H1 (cell line): ENCODE results near the gene PEX14.

Experiments used
- EP300 ChIP-seq, 2 experiments: IDR thresholded peaks; 1 replicate in 1 of 2; 2 replicates in 1 of 2; pipeline ENCODE4 v1.6.1; 2011 to 2012; ENCODE audit warnings: low read depth in 2 of 2, low read length in 2 of 2, mild to moderate bottlenecking in 2 of 2, borderline replicate concordance in 1 of 2, inconsistent platforms in 1 of 2, moderate library complexity in 1 of 2
- EZH2 ChIP-seq: fragments of 200-600 bp; sonication (generic); IDR thresholded peaks from 2 replicates; pipeline ENCODE4 v1.7.1; 2012; ENCODE audit warnings: low read depth, mild to moderate bottlenecking, moderate library complexity, low read length, inconsistent platforms; ENCODE audit not compliant: severe bottlenecking
- HDAC2 ChIP-seq, 2 experiments: fragments of 300-600 bp in 1 of 2; sonication (generic) in 1 of 2; IDR thresholded peaks; 2 replicates each; pipeline ENCODE4 v1.6.1; 2011 to 2012; ENCODE audit warnings: low read depth in 2 of 2, low read length in 2 of 2, mild to moderate bottlenecking in 2 of 2, moderate library complexity in 2 of 2, borderline replicate concordance in 1 of 2, inconsistent platforms in 1 of 2
- TF ChIP-seq, protein P1 (sequence below), 3 experiments: IDR thresholded peaks; 1 replicate in 2 of 3; 2 replicates in 1 of 3; pipeline versions ENCODE4 v1.5.1 to v1.6.1; 2011; ENCODE audit warnings: low read length in 3 of 3, mild to moderate bottlenecking in 3 of 3, inconsistent platforms in 2 of 3, low read depth in 1 of 3, moderate library complexity in 1 of 3; ENCODE audit not compliant: insufficient read depth in 1 of 3; ENCODE audit errors: control extremely low read depth in 1 of 3

DNA sequence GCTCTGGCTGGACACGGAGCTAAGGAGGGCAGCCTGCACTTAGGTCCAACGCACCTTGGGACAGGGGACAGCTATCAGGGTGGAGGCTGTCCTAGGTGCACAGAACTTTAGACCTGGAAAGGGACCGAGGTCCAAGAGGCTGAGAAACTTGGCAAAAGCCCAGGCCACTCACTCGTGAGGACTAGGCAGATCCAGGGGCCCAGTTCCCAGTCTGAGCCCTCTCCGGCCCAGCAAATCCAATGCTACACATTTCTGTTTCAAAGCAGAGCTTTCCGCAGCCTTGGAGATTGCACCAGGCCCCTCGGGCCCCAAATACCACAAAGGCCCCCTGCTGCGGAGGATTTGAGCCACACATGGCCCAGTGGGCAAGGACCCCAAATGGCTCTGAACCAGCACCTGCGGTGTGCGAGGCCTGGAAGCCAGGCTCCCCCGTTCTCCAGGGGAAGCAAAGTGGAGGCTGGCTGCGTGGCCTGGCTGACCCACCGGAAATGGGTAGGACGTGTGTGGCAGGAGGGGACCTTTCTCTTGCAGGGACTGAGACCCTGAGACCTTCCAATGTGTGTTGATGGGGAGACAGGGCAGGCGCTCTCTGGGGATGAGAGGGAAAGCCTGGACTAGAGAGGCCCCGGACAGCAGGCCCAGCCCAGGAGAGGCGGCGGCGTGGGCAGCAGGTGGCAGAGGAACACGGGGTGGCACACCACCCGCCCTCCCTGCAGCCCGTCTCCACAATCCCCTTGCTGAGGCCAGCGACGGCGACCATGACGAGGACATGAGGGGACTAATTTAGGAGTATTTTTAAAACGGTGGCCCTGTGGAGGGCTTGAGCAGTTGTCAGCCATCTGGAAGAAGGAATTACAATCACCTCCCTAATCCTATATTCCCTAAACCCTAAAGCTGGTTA is 203.0 kb downstream of the PEX14 start:
- TF ChIP-seq EZH2 (no peak), HDAC2 (IDR thresholded peaks at IDR 0.05; ENCODE audit: borderline replicate concordance in 1 of 2, low read depth in 2 of 2, low read length in 2 of 2) (no peak), EP300 (IDR thresholded peaks at IDR 0.05; ENCODE audit: borderline replicate concordance in 1 of 2, low read depth in 2 of 2, low read length in 2 of 2) (no peak)
- TF ChIP-seq, protein P1, sequence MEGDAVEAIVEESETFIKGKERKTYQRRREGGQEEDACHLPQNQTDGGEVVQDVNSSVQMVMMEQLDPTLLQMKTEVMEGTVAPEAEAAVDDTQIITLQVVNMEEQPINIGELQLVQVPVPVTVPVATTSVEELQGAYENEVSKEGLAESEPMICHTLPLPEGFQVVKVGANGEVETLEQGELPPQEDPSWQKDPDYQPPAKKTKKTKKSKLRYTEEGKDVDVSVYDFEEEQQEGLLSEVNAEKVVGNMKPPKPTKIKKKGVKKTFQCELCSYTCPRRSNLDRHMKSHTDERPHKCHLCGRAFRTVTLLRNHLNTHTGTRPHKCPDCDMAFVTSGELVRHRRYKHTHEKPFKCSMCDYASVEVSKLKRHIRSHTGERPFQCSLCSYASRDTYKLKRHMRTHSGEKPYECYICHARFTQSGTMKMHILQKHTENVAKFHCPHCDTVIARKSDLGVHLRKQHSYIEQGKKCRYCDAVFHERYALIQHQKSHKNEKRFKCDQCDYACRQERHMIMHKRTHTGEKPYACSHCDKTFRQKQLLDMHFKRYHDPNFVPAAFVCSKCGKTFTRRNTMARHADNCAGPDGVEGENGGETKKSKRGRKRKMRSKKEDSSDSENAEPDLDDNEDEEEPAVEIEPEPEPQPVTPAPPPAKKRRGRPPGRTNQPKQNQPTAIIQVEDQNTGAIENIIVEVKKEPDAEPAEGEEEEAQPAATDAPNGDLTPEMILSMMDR (IDR thresholded peaks at IDR 0.05; ENCODE audit: control extremely low read depth in 1 of 3, insufficient read depth in 1 of 3, low read depth in 1 of 3, low read length in 3 of 3), result no peak
